Activated CD8-positive, alpha-beta T cell treated with anti-CD3 and anti-CD28 coated beads for 36 hours (primary cell): ENCODE data around the gene OSBPL10. TPM values are rescaled to one million over a fixed set of nuclear protein-coding genes. Genes with fewer than 3 reads are reported as not detected.

Experiments
- ATAC-seq: fragments of 200-7000 bp; cut with Tn5 transposase; one replicate; pipeline ENCODE4 v1.10.0; 2021; ENCODE audit warnings: mild to moderate bottlenecking, moderate library complexity
- CTCF ChIA-PET: fragments of 350-600 bp; sonication (Branson Sonifier 250); formaldehyde crosslinking; loops from one replicate; lab custom pipeline; 2021; ENCODE audit warnings: antibody characterized with exemption; lab: Charles Lee
- POLR2A ChIA-PET: fragments of 350-600 bp; sonication (Branson Sonifier 250); formaldehyde crosslinking; loops from one replicate; lab custom pipeline; 2021; ENCODE audit warnings: antibody characterized with exemption; lab: Charles Lee
- DNase-seq: peaks from one replicate; pipeline ENCODE4 v3.0.0-alpha.2; 2020
- H3K27ac Mint-ChIP-seq: one replicate; pipeline ENCODE4 v1.8.0; 2021; ENCODE audit warnings: mild to moderate bottlenecking, mixed read lengths
- H3K27me3 Mint-ChIP-seq: one replicate; pipeline ENCODE4 v1.8.0; 2021; ENCODE audit warnings: mixed read lengths
- H3K36me3 Mint-ChIP-seq: one replicate; pipeline ENCODE4 v1.8.0; 2021; ENCODE audit warnings: low read depth, mixed read lengths
- H3K4me1 Mint-ChIP-seq: one replicate; pipeline ENCODE4 v1.8.0; 2021; ENCODE audit warnings: low read depth, mixed read lengths
- H3K4me3 Mint-ChIP-seq: one replicate; pipeline ENCODE4 v1.8.0; 2021; ENCODE audit warnings: mild to moderate bottlenecking, moderate library complexity, mixed read lengths
- H3K9me3 Mint-ChIP-seq: one replicate; pipeline ENCODE4 v1.8.0; 2021; ENCODE audit warnings: mixed read lengths
- CTCF ChIP-seq: fragments of 200-600 bp; IDR thresholded peaks from one replicate; pipeline ENCODE4 v1.8.0; 2022; ENCODE audit warnings: antibody characterized with exemption, mild to moderate bottlenecking
- intact Hi-C: fragments of 100-400 bp; cut with micrococcal nuclease; formaldehyde crosslinking; loops from one replicate; pipeline ENCODE4 v1.10.0; 2022
- total RNA-seq, 2 experiments: library from RNA; stranded (reverse); gene quantifications; one replicate each; pipeline ENCODE4 v1.2.3, GENCODE V29; 2021

OSBPL10 gene
- total RNA-seq, 2 experiments from 2014 or later: 1.9 to 2.1 TPM

DNA sequence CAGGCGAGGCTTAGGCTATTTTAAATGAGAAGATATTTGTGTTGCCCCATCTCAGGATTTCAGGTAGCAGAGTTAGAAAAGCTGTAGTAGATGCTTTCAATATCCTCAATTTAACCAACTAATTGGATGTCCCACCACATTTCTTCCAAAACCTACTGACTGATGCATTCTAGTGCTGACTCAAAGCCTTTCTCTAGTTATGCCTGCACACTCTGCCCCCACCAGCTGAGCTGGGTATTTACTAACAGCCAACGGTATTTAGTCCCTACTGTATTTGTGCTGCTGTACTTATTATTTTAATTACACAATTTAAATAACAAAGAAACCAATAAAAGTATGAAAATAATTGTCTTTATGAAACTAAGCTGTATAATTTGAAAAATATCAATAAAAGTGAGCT, 139.5 kb downstream of the OSBPL10 start:
- H3K4me1 Mint-ChIP-seq: no peaks in the 10 kb centered on the region
- no peak overlapping the region for H3K27ac Mint-ChIP-seq
- TF ChIP-seq CTCF: no peak
- intact Hi-C loops: no loop called here
- no peaks in the 10 kb centered on the region for H3K27me3 Mint-ChIP-seq
- POLR2A ChIA-PET: no interaction called here
- ATAC-seq (no peak), DNase-seq (no peak)
- H3K4me3 Mint-ChIP-seq: no peak overlapping the region
- H3K36me3 Mint-ChIP-seq: no peaks in the 10 kb centered on the region
- no peaks in the 10 kb centered on the region for H3K9me3 Mint-ChIP-seq
- CTCF ChIA-PET: interaction anchor here (1.1 kb wide), 1 partner anchor 10 kb away, joined by 6 read pairs; no protein-coding TSS in a partner anchor

DNA sequence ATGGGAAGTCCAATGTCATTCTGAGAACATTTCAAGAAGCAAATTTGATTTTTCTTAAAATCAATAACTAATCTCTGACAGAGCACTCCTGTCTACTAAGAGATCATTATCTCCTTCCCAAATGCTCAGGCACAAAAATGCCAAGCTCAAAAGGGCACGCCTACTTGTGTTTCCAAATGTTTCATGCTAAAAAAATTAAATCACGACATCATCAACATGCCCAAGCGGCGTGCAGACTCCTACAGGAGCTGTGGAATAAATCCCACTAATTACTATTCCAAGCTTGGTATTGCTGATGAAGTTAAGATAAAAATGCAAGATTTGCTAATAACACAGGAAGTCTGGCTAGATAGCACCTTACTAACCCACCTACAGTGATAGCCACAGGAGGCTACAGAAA, 140.8 kb downstream of the OSBPL10 start:
- POLR2A ChIA-PET: no interaction called here
- H3K27ac Mint-ChIP-seq: no peak overlapping the region
- no peaks in the 10 kb centered on the region for H3K27me3 Mint-ChIP-seq
- no peak overlapping the region for H3K4me3 Mint-ChIP-seq
- no peak for TF ChIP-seq CTCF
- H3K9me3 Mint-ChIP-seq: no peaks in the 10 kb centered on the region
- intact Hi-C loops: no loop called here
- H3K4me1 Mint-ChIP-seq: no peaks in the 10 kb centered on the region
- DNase-seq (no peak), ATAC-seq (no peak)
- no peaks in the 10 kb centered on the region for H3K36me3 Mint-ChIP-seq
- CTCF ChIA-PET: no interaction called here

- H3K27me3 Mint-ChIP-seq: no peaks in the 10 kb centered on the region
- ChIA-PET POLR2A (no interaction called here), CTCF (interaction anchor here (1.0 to 1.3 kb wide), 2 partner anchors 13 to 70 kb away, joined by 3 to 4 read pairs; no protein-coding TSS in a partner anchor)
- intact Hi-C loops: no loop called here
- H3K4me1 Mint-ChIP-seq: no peaks in the 10 kb centered on the region
- H3K4me3 Mint-ChIP-seq: no peak overlapping the region
- H3K27ac Mint-ChIP-seq: no peak overlapping the region
- no peak for ATAC-seq
- H3K9me3 Mint-ChIP-seq: no peaks in the 10 kb centered on the region
- H3K36me3 Mint-ChIP-seq: no peaks in the 10 kb centered on the region
- TF ChIP-seq CTCF: no peak
- DNase-seq: no peak
These were observed 141.7 kb downstream of the OSBPL10 start for GRCh38 chr3:31839144-31839917.

DNA sequence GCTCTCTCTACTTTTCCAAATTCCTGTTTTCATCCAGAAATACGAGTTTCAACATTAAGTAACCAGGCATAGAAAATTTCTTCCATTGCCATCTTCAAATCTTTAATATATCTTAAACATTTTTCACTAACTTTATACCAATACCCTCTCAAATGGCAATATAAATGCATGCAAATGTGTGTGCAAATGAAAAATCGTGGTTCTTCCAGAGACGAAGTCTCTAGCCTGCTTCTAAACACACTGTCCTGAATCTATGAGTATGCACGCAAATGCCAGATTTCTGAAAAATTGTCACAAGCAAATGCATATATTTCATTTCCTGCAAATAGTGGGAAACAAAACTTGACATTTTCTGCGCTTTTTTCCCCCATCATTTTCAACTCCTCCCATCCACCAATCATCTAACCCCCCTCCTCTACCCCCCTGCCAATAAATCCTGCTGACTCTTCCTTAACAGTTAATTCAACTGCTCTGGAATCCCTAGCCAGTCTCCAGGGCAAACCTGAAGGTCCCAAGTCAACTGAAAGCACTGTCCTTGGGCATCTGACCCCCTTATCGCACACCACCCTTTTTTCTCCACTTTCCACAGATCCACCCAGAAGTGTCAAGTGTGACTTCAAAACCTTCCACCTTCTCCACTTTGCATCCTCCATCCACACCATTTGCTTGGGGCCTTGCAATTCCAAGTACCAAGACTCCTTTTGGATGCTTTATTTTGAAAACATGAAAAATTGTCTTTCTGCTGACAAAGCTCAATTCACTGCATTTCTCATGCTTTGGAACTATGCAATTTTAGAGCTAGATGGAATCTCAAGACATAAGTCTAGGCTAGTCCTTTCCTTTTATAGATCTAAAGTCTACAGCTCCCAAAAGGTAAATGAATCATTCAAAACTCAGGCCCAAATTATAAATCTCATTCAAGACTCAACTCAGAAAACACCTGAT, 144.7 kb downstream of the OSBPL10 start:
- intact Hi-C loops: no loop called here
- ChIA-PET POLR2A (interaction anchor here (0.6 kb wide), 1 partner anchor 310 kb away, joined by 3 read pairs; no protein-coding TSS in a partner anchor), CTCF (interaction anchor here (1.1 kb wide), 2 partner anchors 10 to 181 kb away, joined by 3 read pairs; no protein-coding TSS in a partner anchor)
- Mint-ChIP-seq H3K4me3 (no peak overlapping the region), H3K4me1 (no peaks in the 10 kb centered on the region), H3K9me3 (no peaks in the 10 kb centered on the region), H3K27me3 (no peaks in the 10 kb centered on the region), H3K36me3 (no peaks in the 10 kb centered on the region), H3K27ac (no peak overlapping the region)
- ATAC-seq (no peak), DNase-seq (no peak)
- no peak for TF ChIP-seq CTCF
